ENCODE results near the gene KRTAP10-11.

KRTAP10-11 gene

DNA sequence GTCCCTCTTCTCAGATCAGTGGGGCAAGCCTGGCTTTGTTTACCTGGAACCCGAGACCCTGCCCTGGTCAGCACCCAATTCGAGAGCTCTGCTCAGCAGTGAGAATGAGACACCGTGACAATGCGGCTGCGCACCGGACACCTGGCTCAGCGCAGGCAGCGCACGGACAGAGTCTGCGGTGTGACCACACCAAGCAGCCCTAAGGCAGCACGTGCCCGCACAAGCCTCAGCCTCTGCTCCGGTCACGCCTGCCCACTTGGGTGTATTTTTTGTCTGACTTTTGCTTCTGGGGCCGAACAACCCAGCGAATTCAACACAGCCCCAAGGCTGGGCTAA is 29.7 kb upstream of the KRTAP10-11 start:
- no peak for TF ChIP-seq CTCF (IDR thresholded peaks at IDR 0.05; ENCODE audit: low read depth, low read length)
- no peak for DNase-seq (ENCODE audit: low read depth in 2 of 2)
- no peak overlapping the region for H3K4me3 ChIP-seq (replicated peaks in 1 of 2; ENCODE audit: low read depth in 2 of 2, low read length in 2 of 2)

- no peak overlapping the region for H3K4me3 ChIP-seq (replicated peaks in 1 of 2; ENCODE audit: low read depth in 2 of 2, low read length in 2 of 2)
- no peak for TF ChIP-seq CTCF (IDR thresholded peaks at IDR 0.05; ENCODE audit: low read depth, low read length)
- no peak for DNase-seq (ENCODE audit: low read depth in 2 of 2)
Observed at GRCh38 chr21:44617071-44617501, 29.1 kb upstream of the KRTAP10-11 start.

GRCh38 chr21:44618504-44618903 is 27.7 kb upstream of the KRTAP10-11 start:
- DNase-seq (ENCODE audit: low read depth in 2 of 2): peak; percentile 4 to 30
- H3K4me3 ChIP-seq (replicated peaks in 1 of 2; ENCODE audit: low read depth in 2 of 2, low read length in 2 of 2): no peak overlapping the region
- peak; percentile 29 for TF ChIP-seq CTCF (IDR thresholded peaks at IDR 0.05; ENCODE audit: low read depth, low read length)

DNA sequence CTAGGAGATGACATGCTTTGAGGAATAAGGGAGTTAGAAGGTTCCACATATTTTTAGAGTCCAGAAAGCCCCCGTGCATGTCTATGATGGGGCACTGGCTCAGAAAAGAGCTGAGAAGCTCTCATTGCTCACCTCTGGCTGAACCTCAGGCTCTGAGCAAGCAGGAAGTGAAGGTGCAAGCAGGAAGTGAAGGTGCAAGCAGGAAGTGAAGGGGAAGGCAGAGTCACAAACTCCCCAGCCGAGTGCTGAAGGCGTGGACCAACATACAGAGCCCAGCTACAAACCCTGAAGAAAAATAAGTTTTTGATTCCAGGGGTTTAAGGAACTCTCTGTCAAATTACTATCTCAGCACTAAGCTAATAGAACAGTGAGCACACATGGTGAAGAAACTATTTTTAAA is 27.3 kb upstream of the KRTAP10-11 start:
- TF ChIP-seq CTCF (IDR thresholded peaks at IDR 0.05; ENCODE audit: low read depth, low read length): no peak
- H3K4me3 ChIP-seq (replicated peaks in 1 of 2; ENCODE audit: low read depth in 2 of 2, low read length in 2 of 2): no peak overlapping the region
- DNase-seq (ENCODE audit: low read depth in 2 of 2): no peak

- no peak for DNase-seq (ENCODE audit: low read depth in 2 of 2)
- no peak overlapping the region for H3K4me3 ChIP-seq (replicated peaks in 1 of 2; ENCODE audit: low read depth in 2 of 2, low read length in 2 of 2)
- TF ChIP-seq CTCF (IDR thresholded peaks at IDR 0.05; ENCODE audit: low read depth, low read length): no peak
Observed at GRCh38 chr21:44619886-44620285, 26.3 kb upstream of the KRTAP10-11 start.

DNA sequence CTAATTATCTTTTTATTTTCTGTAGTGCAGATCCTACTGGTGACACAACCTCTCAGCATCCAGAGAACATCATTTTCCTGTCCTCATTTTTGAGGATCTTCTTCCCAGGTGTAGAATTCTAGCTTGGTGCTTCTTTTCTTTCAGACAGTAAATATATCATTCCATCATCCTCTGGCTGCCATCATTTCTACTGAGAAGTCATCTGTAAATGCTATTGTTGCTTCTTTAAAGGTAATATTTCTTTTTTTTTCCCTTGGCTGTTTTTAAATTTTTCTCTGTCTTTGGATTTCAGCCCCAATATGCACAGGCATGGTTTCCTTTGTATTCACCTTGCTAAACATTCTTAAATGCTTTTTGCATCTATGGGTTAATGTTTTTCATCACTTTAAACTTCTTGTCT is 22.6 kb upstream of the KRTAP10-11 start:
- no peak for DNase-seq (ENCODE audit: low read depth in 2 of 2)
- TF ChIP-seq CTCF (IDR thresholded peaks at IDR 0.05; ENCODE audit: low read depth, low read length): no peak
- no peak overlapping the region for H3K4me3 ChIP-seq (replicated peaks in 1 of 2; ENCODE audit: low read depth in 2 of 2, low read length in 2 of 2)

DNA sequence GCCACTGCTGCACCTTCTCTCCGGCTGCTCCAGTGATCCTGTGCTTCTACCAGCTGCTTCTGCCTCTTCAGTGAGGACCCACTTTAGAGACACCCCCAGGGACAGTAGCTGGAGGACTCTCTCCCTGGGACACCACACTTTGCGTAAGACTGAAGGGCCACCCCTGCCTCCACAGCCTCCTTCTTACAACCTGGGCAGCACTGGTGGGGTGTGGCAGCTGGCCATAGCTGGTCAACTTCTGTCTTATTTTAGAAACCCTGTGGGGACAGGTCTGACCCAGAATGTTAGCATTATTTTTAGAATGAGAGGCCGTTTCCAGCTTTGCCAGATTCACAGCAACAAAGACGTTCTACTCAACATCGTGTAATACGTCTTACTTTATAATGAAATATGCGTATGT is 20.5 kb upstream of the KRTAP10-11 start:
- no peak overlapping the region for H3K4me3 ChIP-seq (replicated peaks in 1 of 2; ENCODE audit: low read depth in 2 of 2, low read length in 2 of 2)
- no peak for DNase-seq (ENCODE audit: low read depth in 2 of 2)
- no peak for TF ChIP-seq CTCF (IDR thresholded peaks at IDR 0.05; ENCODE audit: low read depth, low read length)
